Erythroblast (primary cell): Measurements from ENCODE around the gene CENPX.

Experiments used
- GATA1 ChIP-seq: IDR thresholded peaks from 2 replicates; pipeline ENCODE4 v1.6.1; 2011; ENCODE audit warnings: low read depth, mild to moderate bottlenecking, control low read depth, low read length, moderate library complexity
- POLR2A ChIP-seq: IDR thresholded peaks from 2 replicates; pipeline ENCODE4 v1.6.1; 2011; ENCODE audit warnings: mild to moderate bottlenecking, low read length

DNA sequence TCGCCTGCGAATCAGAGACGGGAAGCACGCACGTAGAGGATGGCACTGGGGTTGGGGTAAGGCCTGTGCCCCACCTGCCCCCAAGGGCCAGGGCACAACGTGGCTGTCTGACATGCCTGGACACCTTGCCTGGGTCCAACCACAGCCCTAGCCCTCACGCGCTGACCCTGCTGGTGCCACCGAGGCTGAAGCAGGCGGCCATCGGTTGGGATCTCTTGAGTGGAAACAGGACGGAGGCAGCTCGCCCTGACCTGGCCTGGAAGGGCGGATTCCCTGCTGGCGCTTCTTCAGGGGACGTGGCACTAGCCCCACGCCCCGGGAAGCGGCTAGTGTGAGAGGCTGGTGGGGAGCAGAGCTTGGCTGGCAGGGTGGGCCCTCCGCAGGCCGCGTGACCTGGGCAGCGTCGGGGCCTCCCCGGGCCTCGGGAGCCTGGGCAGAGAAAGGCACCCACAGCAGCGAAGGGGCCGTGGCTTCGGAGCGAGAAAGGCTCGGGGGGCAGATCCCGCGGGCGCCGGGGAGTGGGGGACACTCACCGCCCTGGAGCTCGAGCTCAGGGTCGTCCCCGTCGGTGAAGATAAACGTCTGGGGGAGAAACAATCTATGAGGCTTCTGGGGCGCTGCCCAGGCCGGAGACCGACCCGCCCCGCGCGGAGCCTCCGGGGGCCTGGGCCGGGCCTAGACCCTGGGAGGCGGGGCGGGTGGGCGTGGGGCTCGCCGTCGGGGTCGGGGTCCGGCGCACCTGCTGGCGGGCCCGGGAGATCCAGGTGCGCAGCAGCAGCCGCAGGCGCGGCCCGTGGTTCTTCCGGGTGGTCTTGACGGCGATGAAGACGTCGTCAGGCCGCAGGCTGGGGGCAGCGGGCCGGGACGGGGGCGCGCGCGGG is 28.3 kb upstream of the CENPX start:
- no peak for TF ChIP-seq POLR2A
- TF ChIP-seq GATA1 = no peak
